IMR-90 (cell line): ENCODE measurements around the gene PLEKHS1. TPM values are rescaled to one million over a fixed set of nuclear protein-coding genes. Genes with fewer than 3 reads are reported as not detected.
"Not testable (repeated sequence)": the region's sequence is repeated elsewhere in the genome, so short reads cannot be mapped to it uniquely, and the experiment has no call there.

Experiments used
- ATAC-seq: fragments of 200-7000 bp; cut with Tn5 transposase; 2 replicates; pipeline ENCODE4 v1.9.1; 2020; ENCODE audit warnings: low read depth, mild to moderate bottlenecking, moderate library complexity
- BruUV-seq: library from RNA; stranded (reverse); fragments of 400-500 nt; replicated peaks from 2 replicates; lab custom pipeline; 2021; lab: Mats Ljungman, UMichigan
- CTCF ChIA-PET: fragments of 300-600 bp; formaldehyde crosslinking; extraction: SDS; loops from one replicate; lab custom pipeline; 2021; ENCODE audit warnings: antibody characterized with exemption; lab: Yijun Ruan, JAX
- POLR2A ChIA-PET: fragments of 300-600 bp; sonication (Branson Sonifier 250); formaldehyde crosslinking; loops from one replicate; lab custom pipeline; 2022; ENCODE audit warnings: antibody characterized with exemption; ENCODE audit not compliant: unreplicated experiment; lab: Charles Lee
- DNase-seq: peaks from one replicate; pipeline ENCODE4 v3.0.0; 2013
- H2AFZ ChIP-seq: replicated peaks from 2 replicates; pipeline ENCODE3; 2013; ENCODE audit warnings: low read length, mild to moderate bottlenecking; ENCODE audit not compliant: poor library complexity
- H2AK5ac ChIP-seq: 2 replicates; pipeline ENCODE4 v1.6.1; 2013; ENCODE audit warnings: low read depth, low read length, inconsistent platforms
- H2AK9ac ChIP-seq: replicated peaks from 2 replicates; pipeline ENCODE3; 2013; ENCODE audit warnings: mild to moderate bottlenecking, low read depth, low read length, moderate library complexity; ENCODE audit not compliant: poor library complexity
- H2BK120ac ChIP-seq: 2 replicates; pipeline ENCODE4 v1.6.1; 2013; ENCODE audit warnings: low read depth, low read length, inconsistent platforms
- H2BK15ac ChIP-seq: 3 replicates; pipeline ENCODE4 v1.6.1; 2013; ENCODE audit warnings: low read depth, low read length, inconsistent platforms
- H2BK20ac ChIP-seq: 2 replicates; pipeline ENCODE4 v1.6.1; 2013; ENCODE audit warnings: low read depth, mild to moderate bottlenecking, inconsistent platforms, low read length, moderate library complexity
- H2BK5ac ChIP-seq: 2 replicates; pipeline ENCODE4 v1.6.1; 2013; ENCODE audit warnings: mild to moderate bottlenecking, low read depth, low read length, inconsistent platforms; ENCODE audit not compliant: poor library complexity, severe bottlenecking
- H3K14ac ChIP-seq: replicated peaks from 2 replicates; pipeline ENCODE4 v1.6.1; 2013; ENCODE audit warnings: low read depth, low read length, inconsistent platforms
- H3K18ac ChIP-seq: 2 replicates; pipeline ENCODE4 v1.6.1; 2013; ENCODE audit warnings: low read depth, low read length, control low read depth
- H3K23ac ChIP-seq: 2 replicates; pipeline ENCODE4 v1.6.1; 2013; ENCODE audit warnings: low read depth, low read length, inconsistent platforms
- H3K27ac ChIP-seq: 2 replicates; pipeline ENCODE4 v1.5.1; 2013; ENCODE audit warnings: mild to moderate bottlenecking, control low read depth, low read length; ENCODE audit not compliant: insufficient read depth
- H3K27me3 ChIP-seq: 2 replicates; pipeline ENCODE4 v1.6.1; 2013; ENCODE audit warnings: low read length; ENCODE audit not compliant: control insufficient read depth, insufficient read depth
- H3K36me3 ChIP-seq: 2 replicates; pipeline ENCODE4 v1.6.1; 2013; ENCODE audit warnings: low read length, mixed read lengths; ENCODE audit not compliant: control insufficient read depth, insufficient read depth
- H3K4ac ChIP-seq: 2 replicates; pipeline ENCODE4 v1.6.1; 2013; ENCODE audit warnings: low read depth, low read length, inconsistent platforms
- H3K4me1 ChIP-seq: 2 replicates; pipeline ENCODE4 v1.6.1; 2013; ENCODE audit warnings: low read length, mixed read lengths; ENCODE audit not compliant: control insufficient read depth, insufficient read depth
- H3K4me2 ChIP-seq: 2 replicates; pipeline ENCODE4 v1.6.1; 2013; ENCODE audit warnings: low read depth, mild to moderate bottlenecking, control low read depth, low read length, moderate library complexity
- H3K4me3 ChIP-seq: 2 replicates; pipeline ENCODE4 v1.5.1; 2013; ENCODE audit warnings: low read depth, mild to moderate bottlenecking, control low read depth, low read length, moderate library complexity; ENCODE audit not compliant: insufficient read depth
- H3K56ac ChIP-seq: 2 replicates; pipeline ENCODE4 v1.6.1; 2013; ENCODE audit warnings: low read length, inconsistent platforms; ENCODE audit not compliant: insufficient read depth; ENCODE audit errors: extremely low read depth
- H3K79me1 ChIP-seq, 2 experiments: 2 replicates each; pipeline ENCODE4 v1.6.1; 2013; ENCODE audit warnings: low read length in 2 of 2, inconsistent platforms in 1 of 2, low read depth in 1 of 2
- H3K9ac ChIP-seq: 2 replicates; pipeline ENCODE4 v1.6.1; 2013; ENCODE audit warnings: low read depth, low read length, control low read depth
- H3K9me1 ChIP-seq: 2 replicates; pipeline ENCODE4 v1.6.1; 2013; ENCODE audit warnings: low read length, inconsistent platforms; ENCODE audit not compliant: insufficient read depth
- H3K9me3 ChIP-seq: 2 replicates; pipeline ENCODE4 v1.6.1; 2013; ENCODE audit warnings: low read length; ENCODE audit not compliant: control insufficient read depth, insufficient read depth
- H4K20me1 ChIP-seq: 2 replicates; pipeline ENCODE4 v1.6.1; 2013; ENCODE audit warnings: low read length, inconsistent platforms; ENCODE audit not compliant: insufficient read depth
- H4K5ac ChIP-seq: 2 replicates; pipeline ENCODE4 v1.6.1; 2013; ENCODE audit warnings: mild to moderate bottlenecking, low read depth, low read length, control low read depth
- H4K8ac ChIP-seq, 2 experiments: 2 replicates each; pipeline ENCODE4 v1.6.1; 2013; ENCODE audit warnings: low read depth in 2 of 2, low read length in 2 of 2, control low read depth in 1 of 2, inconsistent platforms in 1 of 2
- H4K91ac ChIP-seq: 2 replicates; pipeline ENCODE4 v1.6.1; 2013; ENCODE audit warnings: low read depth, low read length, inconsistent platforms; ENCODE audit not compliant: insufficient read depth
- BHLHE40 ChIP-seq: fragments of 150-350 bp; IDR thresholded peaks from 2 replicates; pipeline ENCODE4 v1.6.1; 2016; ENCODE audit warnings: mild to moderate bottlenecking, low read depth, low read length
- MAZ ChIP-seq: IDR thresholded peaks from 2 replicates; pipeline ENCODE4 v1.6.1; 2012; ENCODE audit warnings: low read depth, mild to moderate bottlenecking, low read length, improper control_type of control experiment, moderate library complexity, borderline replicate concordance
- WGBS, 2 experiments: methylation state at CpG; one replicate each; pipeline versions ENCODE4 v1.1.5 to v1.1.7; 2013; ENCODE audit warnings: missing lambda C conversion rate in 2 of 2; ENCODE audit not compliant: insufficient read length in 1 of 2; ENCODE audit errors: extremely low coverage in 2 of 2; 5-methylcytosine and 5-hydroxymethylcytosine counted together
- dilution Hi-C: fragments of 300-500 bp; cut with HindIII; formaldehyde crosslinking; loops from one replicate; pipeline ENCODE4 v1.14.3; 2018; ENCODE audit warnings: low sequenced_read_pairs; ENCODE audit not compliant: unreplicated experiment
- in situ Hi-C: fragments of 300-500 bp; cut with MboI; formaldehyde crosslinking; loops from 3 replicates; pipeline ENCODE4 v1.14.3; 2019; ENCODE audit warnings: low sequenced_read_pairs, inconsistent platforms, mixed read lengths
- intact Hi-C: fragments of 100-400 bp; cut with micrococcal nuclease; formaldehyde crosslinking; loops from 2 replicates; pipeline ENCODE4 v1.10.0; 2022
- polyA plus RNA-seq, 3 experiments: library from polyadenylated mRNA; depleted of rRNA; stranded (reverse); fragments of >200 nt; gene quantifications; 2 replicates each; pipeline ENCODE4 v1.2.3, GENCODE V29; 2012; ENCODE audit warnings: low replicate concordance in 1 of 3
- total RNA-seq: library from RNA; depleted of rRNA; stranded (reverse); fragments of >200 nt; gene quantifications from 2 replicates; pipeline ENCODE4 v1.2.3, GENCODE V29; 2012
- TF ChIP-seq, protein P1 (sequence below): conservative IDR thresholded peaks from 2 replicates; pipeline ENCODE4 v1.5.1; 2012; ENCODE audit warnings: mild to moderate bottlenecking, low read depth, low read length, improper control_type of control experiment

The PLEKHS1 gene
- total and polyA plus RNA-seq, 2 of the 4 experiments (the other 2 are of a cell fraction): not detected

DNA sequence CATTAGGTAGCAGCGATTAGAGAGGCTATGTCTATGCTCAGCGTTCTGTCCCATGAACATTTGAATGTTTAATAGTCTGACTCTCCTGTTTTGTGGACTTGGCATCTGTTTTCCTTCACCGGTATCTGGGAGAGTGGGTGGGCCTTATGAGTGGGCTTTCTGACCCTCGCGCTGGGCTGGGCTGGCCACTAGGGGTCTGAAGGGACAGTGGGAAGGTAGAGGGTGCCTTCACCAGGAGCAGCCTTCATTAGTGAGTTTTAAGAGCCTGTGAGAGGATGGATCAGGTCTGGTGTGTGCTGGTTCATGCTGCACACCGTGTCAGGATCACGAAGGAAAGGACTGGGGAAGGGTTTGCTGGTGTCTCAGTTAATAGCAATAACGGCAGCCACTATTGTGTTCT, 69.0 kb downstream of the PLEKHS1 start:
- dilution Hi-C loops: no loop called here
- Histone ChIP-seq H4K8ac (no peak overlapping the region), H2AFZ (no peak overlapping the region), H3K56ac (no peak overlapping the region), H3K27me3 (peaks cover 9% of the 10 kb centered on the region), H3K18ac (no peak overlapping the region), H3K23ac (no peak overlapping the region), H2BK15ac (no peak overlapping the region), H2AK9ac (no peak overlapping the region), H2AK5ac (no peak overlapping the region), H2BK20ac (no peak overlapping the region), H3K79me1 (no peaks in the 10 kb centered on the region), H3K27ac (no peak overlapping the region), H2BK5ac (no peak overlapping the region), H3K14ac (no peak overlapping the region), H3K4me2 (no peak overlapping the region), H4K91ac (no peak overlapping the region), H3K4ac (no peak overlapping the region), H3K9ac (no peak overlapping the region), H3K4me3 (no peak overlapping the region), H2BK120ac (no peak overlapping the region), H4K20me1 (no peaks in the 10 kb centered on the region), H3K9me3 (no peaks in the 10 kb centered on the region; the same call in 1 of the 2 replicates), H3K4me1 (no peaks in the 10 kb centered on the region), H3K9me1 (no peaks in the 10 kb centered on the region), H3K36me3 (no peaks in the 10 kb centered on the region), H4K5ac (no peak overlapping the region)
- intact Hi-C loops: no loop called here
- no peak for DNase-seq
- POLR2A ChIA-PET: no interaction called here
- in situ Hi-C loops: no loop called here
- no peak for ATAC-seq
- 58% methylated on average over 5 of the region's 8 CpGs; no CpG with 5 or more reads in 1 of the 2 experiments for WGBS, 2 experiments
- CTCF ChIA-PET: no interaction called here
- no peak for TF ChIP-seq MAZ
- TF ChIP-seq, protein P1, sequence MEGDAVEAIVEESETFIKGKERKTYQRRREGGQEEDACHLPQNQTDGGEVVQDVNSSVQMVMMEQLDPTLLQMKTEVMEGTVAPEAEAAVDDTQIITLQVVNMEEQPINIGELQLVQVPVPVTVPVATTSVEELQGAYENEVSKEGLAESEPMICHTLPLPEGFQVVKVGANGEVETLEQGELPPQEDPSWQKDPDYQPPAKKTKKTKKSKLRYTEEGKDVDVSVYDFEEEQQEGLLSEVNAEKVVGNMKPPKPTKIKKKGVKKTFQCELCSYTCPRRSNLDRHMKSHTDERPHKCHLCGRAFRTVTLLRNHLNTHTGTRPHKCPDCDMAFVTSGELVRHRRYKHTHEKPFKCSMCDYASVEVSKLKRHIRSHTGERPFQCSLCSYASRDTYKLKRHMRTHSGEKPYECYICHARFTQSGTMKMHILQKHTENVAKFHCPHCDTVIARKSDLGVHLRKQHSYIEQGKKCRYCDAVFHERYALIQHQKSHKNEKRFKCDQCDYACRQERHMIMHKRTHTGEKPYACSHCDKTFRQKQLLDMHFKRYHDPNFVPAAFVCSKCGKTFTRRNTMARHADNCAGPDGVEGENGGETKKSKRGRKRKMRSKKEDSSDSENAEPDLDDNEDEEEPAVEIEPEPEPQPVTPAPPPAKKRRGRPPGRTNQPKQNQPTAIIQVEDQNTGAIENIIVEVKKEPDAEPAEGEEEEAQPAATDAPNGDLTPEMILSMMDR: no peak
- TF ChIP-seq BHLHE40: no peak
- BruUV-seq: no TSS peak

DNA sequence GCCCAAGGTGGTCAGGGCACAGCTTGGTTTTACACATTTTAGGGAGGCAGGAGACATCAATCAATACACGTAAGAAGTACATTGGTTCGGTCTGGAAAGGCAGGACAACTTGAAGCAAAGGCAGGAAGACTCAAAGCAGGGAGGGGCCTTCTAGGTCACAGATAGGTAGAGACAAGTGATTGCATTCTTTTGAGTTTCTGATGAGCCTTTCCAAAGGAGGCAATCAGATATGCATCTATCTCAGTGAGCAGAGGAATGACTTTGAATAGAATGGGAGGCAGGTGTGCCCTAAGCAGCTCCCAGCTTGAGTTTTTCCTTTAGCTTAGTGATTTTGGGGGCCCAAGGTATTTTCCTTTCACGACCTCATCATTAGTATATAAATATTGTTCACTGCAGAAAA, 69.8 kb downstream of the PLEKHS1 start:
- H2AK9ac ChIP-seq, H2AK5ac ChIP-seq, H4K5ac ChIP-seq, H3K4me3 ChIP-seq, H2BK20ac ChIP-seq, H4K8ac ChIP-seq, H3K36me3 ChIP-seq, H3K27ac ChIP-seq, H3K4me1 ChIP-seq, H3K56ac ChIP-seq, H3K4me2 ChIP-seq, in situ Hi-C loops, H2BK5ac ChIP-seq, H4K91ac ChIP-seq, H3K9me3 ChIP-seq, dilution Hi-C loops, H2BK15ac ChIP-seq, H3K9me1 ChIP-seq, BruUV-seq, H3K27me3 ChIP-seq, H3K14ac ChIP-seq, H4K20me1 ChIP-seq, H3K79me1 ChIP-seq, DNase-seq, H3K23ac ChIP-seq, H3K4ac ChIP-seq, intact Hi-C loops, H3K18ac ChIP-seq, H2BK120ac ChIP-seq, H2AFZ ChIP-seq, CTCF ChIA-PET, POLR2A ChIA-PET, H3K9ac ChIP-seq, ATAC-seq: not testable (repeated sequence)
- WGBS, 2 experiments: no CpG with 5 or more reads among the region's 3 CpGs
